ENCODE results near the gene GRHL3. TPM values are rescaled to one million over a fixed set of nuclear protein-coding genes. Genes with fewer than 3 reads are reported as not detected.

The GRHL3 gene
- total RNA-seq, 1 donor from 2014 or later: 1.5 TPM

- Mint-ChIP-seq H3K27ac (no peak overlapping the region), H3K4me3 (no peak overlapping the region)
These were observed 8.7 kb downstream of the GRHL3 start for GRCh38 chr1:24327891-24328290.

GRCh38 chr1:24329331-24329730 lies 10.2 kb downstream of the GRHL3 start:
- DNase-seq (ENCODE audit: low spot score): no peak
- H3K4me3 Mint-ChIP-seq: no peak overlapping the region
- no peak overlapping the region for H3K27ac Mint-ChIP-seq
- H3K4me3 ChIP-seq: no peak overlapping the region
- no peak overlapping the region for H2AFZ ChIP-seq (replicated peaks)
- H3K36me3 Mint-ChIP-seq: no peaks in the 10 kb centered on the region
- H3K9ac ChIP-seq: no peak overlapping the region
- peaks cover 28% of the 10 kb centered on the region for H3K27me3 ChIP-seq
- no peaks in the 10 kb centered on the region for H3K79me2 ChIP-seq (ENCODE audit: low read depth)
- no peak for TF ChIP-seq EZH2 (IDR thresholded peaks at IDR 0.05)
- no peak for TF ChIP-seq EZH2phosphoT487 (IDR thresholded peaks at IDR 0.05)
- no peak for TF ChIP-seq CTCF (IDR thresholded peaks at IDR 0.05)
- peaks cover 5% of the 10 kb centered on the region for H3K4me1 ChIP-seq
- H3K4me1 Mint-ChIP-seq: peaks cover 4% of the 10 kb centered on the region
- no peaks in the 10 kb centered on the region for H3K9me3 Mint-ChIP-seq
- no peak overlapping the region for H3K4me2 ChIP-seq
- no peaks in the 10 kb centered on the region for H4K20me1 ChIP-seq (ENCODE audit: low read depth)
- H3K27me3 Mint-ChIP-seq (ENCODE audit: insufficient read depth, low read depth): peaks cover 12% of the 10 kb centered on the region
- no peaks in the 10 kb centered on the region for H3K9me3 ChIP-seq (ENCODE audit: low read depth)
- no peaks in the 10 kb centered on the region for H3F3A ChIP-seq (ENCODE audit: low read depth)
- H3K27ac ChIP-seq: no peak overlapping the region
- no peaks in the 10 kb centered on the region for H3K36me3 ChIP-seq

More at GRCh38 chr1:24327891-24328290, 8.7 kb downstream of the GRHL3 start:
- no peaks in the 10 kb centered on the region for H3K79me2 ChIP-seq (ENCODE audit: low read depth)
- no peak overlapping the region for H3K4me3 ChIP-seq
- no peaks in the 10 kb centered on the region for H3K36me3 ChIP-seq
- no peak for DNase-seq (ENCODE audit: low spot score)
- no peak overlapping the region for H2AFZ ChIP-seq (replicated peaks)
- no peak overlapping the region for H3K4me2 ChIP-seq
- peaks cover 43% of the 10 kb centered on the region for H3K27me3 ChIP-seq
- Mint-ChIP-seq H3K36me3 (no peaks in the 10 kb centered on the region), H3K9me3 (no peaks in the 10 kb centered on the region), H3K27me3 (ENCODE audit: insufficient read depth, low read depth) (peaks cover 23% of the 10 kb centered on the region), H3K4me1 (peaks cover 1% of the 10 kb centered on the region)
- no peak overlapping the region for H3K9ac ChIP-seq
- H3K27ac ChIP-seq: no peak overlapping the region
- H4K20me1 ChIP-seq (ENCODE audit: low read depth): no peaks in the 10 kb centered on the region
- no peak for TF ChIP-seq CTCF (IDR thresholded peaks at IDR 0.05)
- no peak for TF ChIP-seq EZH2 (IDR thresholded peaks at IDR 0.05)
- no peak for TF ChIP-seq EZH2phosphoT487 (IDR thresholded peaks at IDR 0.05)
- no peaks in the 10 kb centered on the region for H3K9me3 ChIP-seq (ENCODE audit: low read depth)
- H3F3A ChIP-seq (ENCODE audit: low read depth): peaks cover 7% of the 10 kb centered on the region
- H3K4me1 ChIP-seq: no peaks in the 10 kb centered on the region

GRCh38 chr1:24329797-24330543 lies 10.8 kb downstream of the GRHL3 start:
- Histone ChIP-seq H3K27ac (no peak overlapping the region), H2AFZ (replicated peaks) (no peak overlapping the region), H3K36me3 (no peaks in the 10 kb centered on the region), H3K4me3 (no peak overlapping the region), H3K79me2 (ENCODE audit: low read depth) (no peaks in the 10 kb centered on the region), H3K9ac (no peak overlapping the region), H3K27me3 (peaks cover 23% of the 10 kb centered on the region), H4K20me1 (ENCODE audit: low read depth) (no peaks in the 10 kb centered on the region), H3K4me2 (no peak overlapping the region), H3K9me3 (ENCODE audit: low read depth) (no peaks in the 10 kb centered on the region), H3K4me1 (peaks cover 9% of the 10 kb centered on the region), H3F3A (ENCODE audit: low read depth) (no peaks in the 10 kb centered on the region)
- Mint-ChIP-seq H3K4me1 (peaks cover 7% of the 10 kb centered on the region), H3K4me3 (no peak overlapping the region), H3K27ac (no peak overlapping the region), H3K9me3 (no peaks in the 10 kb centered on the region), H3K27me3 (ENCODE audit: insufficient read depth, low read depth) (peaks cover 12% of the 10 kb centered on the region), H3K36me3 (no peaks in the 10 kb centered on the region)
- DNase-seq (ENCODE audit: low spot score): no peak
- TF ChIP-seq EZH2phosphoT487 (IDR thresholded peaks at IDR 0.05): no peak
- TF ChIP-seq CTCF (IDR thresholded peaks at IDR 0.05): no peak
- no peak for TF ChIP-seq EZH2 (IDR thresholded peaks at IDR 0.05)

Data from neural progenitor cell (in vitro differentiated cells).